ENCODE measurements around the gene WDR27.
"Not testable (repeated sequence)": the region's sequence is repeated elsewhere in the genome, so short reads cannot be mapped to it uniquely, and the experiment has no call there.

Gene WDR27

GRCh38 chr6:169618526-169619490 lies 83.0 kb downstream of the WDR27 start:
- DNase-seq (ENCODE audit: low read depth in 2 of 2, low spot score in 1 of 2): no peak

GRCh38 chr6:169617562-169617961 lies 84.3 kb downstream of the WDR27 start:
- DNase-seq (ENCODE audit: low read depth in 2 of 2, low spot score in 1 of 2): no peak

- DNase-seq (ENCODE audit: low read depth in 2 of 2, low spot score in 1 of 2): not testable (repeated sequence)
Measured at GRCh38 chr6:169608609-169609008, 93.2 kb downstream of the WDR27 start.

GRCh38 chr6:169604076-169604475 lies 97.8 kb downstream of the WDR27 start:
- no peak for DNase-seq (ENCODE audit: low read depth in 2 of 2, low spot score in 1 of 2)

GRCh38 chr6:169601129-169601528 lies 100.7 kb downstream of the WDR27 start:
- DNase-seq (ENCODE audit: low read depth in 2 of 2, low spot score in 1 of 2): not testable (repeated sequence)

GRCh38 chr6:169592558-169592957 lies 109.3 kb downstream of the WDR27 start:
- DNase-seq (ENCODE audit: low read depth in 2 of 2, low spot score in 1 of 2): no peak

- DNase-seq (ENCODE audit: low read depth in 2 of 2, low spot score in 1 of 2): no peak
Measured at GRCh38 chr6:169591616-169592015, 110.2 kb downstream of the WDR27 start.

- DNase-seq (ENCODE audit: low read depth in 2 of 2, low spot score in 1 of 2): no peak
Measured at GRCh38 chr6:169590376-169590939, 111.4 kb downstream of the WDR27 start.

- DNase-seq (ENCODE audit: low read depth in 2 of 2, low spot score in 1 of 2): no peak
Measured at GRCh38 chr6:169589699-169590257, 112.1 kb downstream of the WDR27 start.

- DNase-seq (ENCODE audit: low read depth in 2 of 2, low spot score in 1 of 2): no peak
Measured at GRCh38 chr6:169589293-169589692, 112.5 kb downstream of the WDR27 start.

GRCh38 chr6:169587975-169588374 lies 113.9 kb downstream of the WDR27 start:
- DNase-seq (ENCODE audit: low read depth in 2 of 2, low spot score in 1 of 2): no peak

GRCh38 chr6:169583886-169584541 lies 117.8 kb downstream of the WDR27 start:
- no peak for DNase-seq (ENCODE audit: low read depth in 2 of 2, low spot score in 1 of 2)

- DNase-seq (ENCODE audit: low read depth in 2 of 2, low spot score in 1 of 2): no peak
Measured at GRCh38 chr6:169579407-169580111, 122.3 kb downstream of the WDR27 start.

GRCh38 chr6:169577974-169578373 lies 123.9 kb downstream of the WDR27 start:
- DNase-seq (ENCODE audit: low read depth in 2 of 2, low spot score in 1 of 2): no peak

- DNase-seq (ENCODE audit: low read depth in 2 of 2, low spot score in 1 of 2): no peak
Measured at GRCh38 chr6:169577236-169577635, 124.6 kb downstream of the WDR27 start.

- no peak for DNase-seq (ENCODE audit: low read depth in 2 of 2, low spot score in 1 of 2)
Measured at GRCh38 chr6:169575821-169576220, 126.0 kb downstream of the WDR27 start.

- DNase-seq (ENCODE audit: low read depth in 2 of 2, low spot score in 1 of 2): no peak
Measured at GRCh38 chr6:169575365-169575764, 126.5 kb downstream of the WDR27 start.

- no peak for DNase-seq (ENCODE audit: low read depth in 2 of 2, low spot score in 1 of 2)
Measured at GRCh38 chr6:169574420-169574819, 127.4 kb downstream of the WDR27 start.

- DNase-seq (ENCODE audit: low read depth in 2 of 2, low spot score in 1 of 2): no peak
Measured at GRCh38 chr6:169573883-169574282, 127.9 kb downstream of the WDR27 start.

- DNase-seq (ENCODE audit: low read depth in 2 of 2, low spot score in 1 of 2): no peak
Measured at GRCh38 chr6:169571123-169571962, 130.5 kb downstream of the WDR27 start.
